HL-60 (cell line): ENCODE measurements around the gene D2HGDH.

ENCODE experiments used
- DNase-seq, 2 experiments: peaks; one replicate each; pipeline ENCODE4 v3.0.0-alpha.2; 2010 to 2020; ENCODE audit warnings: low read depth in 1 of 2, low spot score in 1 of 2
- H3K27ac ChIP-seq: fragments of 250-450 bp; sonication (Bioruptor Pico); replicated peaks from 2 replicates; pipeline ENCODE4 v1.5.1; 2020; ENCODE audit warnings: mild to moderate bottlenecking, moderate library complexity
- H3K27me3 ChIP-seq: fragments of 250-450 bp; sonication (Bioruptor Pico); 2 replicates; pipeline ENCODE4 v1.5.1; 2021; ENCODE audit warnings: mild to moderate bottlenecking, moderate library complexity; ENCODE audit not compliant: insufficient read depth, poor library complexity, severe bottlenecking
- H3K4me3 ChIP-seq: replicated peaks from 2 replicates; pipeline ENCODE4 v1.5.1; 2011; ENCODE audit warnings: mild to moderate bottlenecking, control low read depth, low read length; ENCODE audit not compliant: insufficient read depth
- GABPA ChIP-seq: IDR thresholded peaks from 2 replicates; pipeline ENCODE4 v1.6.1; 2012; ENCODE audit warnings: low read depth
- POLR2AphosphoS5 ChIP-seq: IDR thresholded peaks from 2 replicates; pipeline ENCODE4 v1.6.1; 2012; ENCODE audit warnings: low read depth
- SPI1 ChIP-seq: IDR thresholded peaks from 2 replicates; pipeline ENCODE4 v1.6.1; 2012; ENCODE audit warnings: low read depth, mild to moderate bottlenecking, borderline replicate concordance
- TF ChIP-seq, protein P1 (sequence below): IDR thresholded peaks from one replicate; pipeline ENCODE4 v1.5.1; 2011; ENCODE audit warnings: low read length, control low read depth, inconsistent platforms; ENCODE audit not compliant: insufficient read depth
- TF ChIP-seq, protein P2 (sequence below): IDR thresholded peaks from 2 replicates; pipeline ENCODE4 v1.6.1; 2012; ENCODE audit warnings: low read depth; ENCODE audit not compliant: insufficient replicate concordance

Gene D2HGDH

GRCh38 chr2:241810307-241811200 is 76.1 kb downstream of the D2HGDH start:
- no peak for DNase-seq
- TF ChIP-seq SPI1 (no peak), POLR2AphosphoS5 (no peak), GABPA (no peak)
- TF ChIP-seq, protein P1, sequence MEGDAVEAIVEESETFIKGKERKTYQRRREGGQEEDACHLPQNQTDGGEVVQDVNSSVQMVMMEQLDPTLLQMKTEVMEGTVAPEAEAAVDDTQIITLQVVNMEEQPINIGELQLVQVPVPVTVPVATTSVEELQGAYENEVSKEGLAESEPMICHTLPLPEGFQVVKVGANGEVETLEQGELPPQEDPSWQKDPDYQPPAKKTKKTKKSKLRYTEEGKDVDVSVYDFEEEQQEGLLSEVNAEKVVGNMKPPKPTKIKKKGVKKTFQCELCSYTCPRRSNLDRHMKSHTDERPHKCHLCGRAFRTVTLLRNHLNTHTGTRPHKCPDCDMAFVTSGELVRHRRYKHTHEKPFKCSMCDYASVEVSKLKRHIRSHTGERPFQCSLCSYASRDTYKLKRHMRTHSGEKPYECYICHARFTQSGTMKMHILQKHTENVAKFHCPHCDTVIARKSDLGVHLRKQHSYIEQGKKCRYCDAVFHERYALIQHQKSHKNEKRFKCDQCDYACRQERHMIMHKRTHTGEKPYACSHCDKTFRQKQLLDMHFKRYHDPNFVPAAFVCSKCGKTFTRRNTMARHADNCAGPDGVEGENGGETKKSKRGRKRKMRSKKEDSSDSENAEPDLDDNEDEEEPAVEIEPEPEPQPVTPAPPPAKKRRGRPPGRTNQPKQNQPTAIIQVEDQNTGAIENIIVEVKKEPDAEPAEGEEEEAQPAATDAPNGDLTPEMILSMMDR: no peak
- TF ChIP-seq, protein P2, sequence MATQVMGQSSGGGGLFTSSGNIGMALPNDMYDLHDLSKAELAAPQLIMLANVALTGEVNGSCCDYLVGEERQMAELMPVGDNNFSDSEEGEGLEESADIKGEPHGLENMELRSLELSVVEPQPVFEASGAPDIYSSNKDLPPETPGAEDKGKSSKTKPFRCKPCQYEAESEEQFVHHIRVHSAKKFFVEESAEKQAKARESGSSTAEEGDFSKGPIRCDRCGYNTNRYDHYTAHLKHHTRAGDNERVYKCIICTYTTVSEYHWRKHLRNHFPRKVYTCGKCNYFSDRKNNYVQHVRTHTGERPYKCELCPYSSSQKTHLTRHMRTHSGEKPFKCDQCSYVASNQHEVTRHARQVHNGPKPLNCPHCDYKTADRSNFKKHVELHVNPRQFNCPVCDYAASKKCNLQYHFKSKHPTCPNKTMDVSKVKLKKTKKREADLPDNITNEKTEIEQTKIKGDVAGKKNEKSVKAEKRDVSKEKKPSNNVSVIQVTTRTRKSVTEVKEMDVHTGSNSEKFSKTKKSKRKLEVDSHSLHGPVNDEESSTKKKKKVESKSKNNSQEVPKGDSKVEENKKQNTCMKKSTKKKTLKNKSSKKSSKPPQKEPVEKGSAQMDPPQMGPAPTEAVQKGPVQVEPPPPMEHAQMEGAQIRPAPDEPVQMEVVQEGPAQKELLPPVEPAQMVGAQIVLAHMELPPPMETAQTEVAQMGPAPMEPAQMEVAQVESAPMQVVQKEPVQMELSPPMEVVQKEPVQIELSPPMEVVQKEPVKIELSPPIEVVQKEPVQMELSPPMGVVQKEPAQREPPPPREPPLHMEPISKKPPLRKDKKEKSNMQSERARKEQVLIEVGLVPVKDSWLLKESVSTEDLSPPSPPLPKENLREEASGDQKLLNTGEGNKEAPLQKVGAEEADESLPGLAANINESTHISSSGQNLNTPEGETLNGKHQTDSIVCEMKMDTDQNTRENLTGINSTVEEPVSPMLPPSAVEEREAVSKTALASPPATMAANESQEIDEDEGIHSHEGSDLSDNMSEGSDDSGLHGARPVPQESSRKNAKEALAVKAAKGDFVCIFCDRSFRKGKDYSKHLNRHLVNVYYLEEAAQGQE: no peak
- H3K4me3 ChIP-seq: no peak overlapping the region
- H3K27ac ChIP-seq: no peak overlapping the region
- H3K27me3 ChIP-seq: peaks cover 3% of the 10 kb centered on the region

DNA sequence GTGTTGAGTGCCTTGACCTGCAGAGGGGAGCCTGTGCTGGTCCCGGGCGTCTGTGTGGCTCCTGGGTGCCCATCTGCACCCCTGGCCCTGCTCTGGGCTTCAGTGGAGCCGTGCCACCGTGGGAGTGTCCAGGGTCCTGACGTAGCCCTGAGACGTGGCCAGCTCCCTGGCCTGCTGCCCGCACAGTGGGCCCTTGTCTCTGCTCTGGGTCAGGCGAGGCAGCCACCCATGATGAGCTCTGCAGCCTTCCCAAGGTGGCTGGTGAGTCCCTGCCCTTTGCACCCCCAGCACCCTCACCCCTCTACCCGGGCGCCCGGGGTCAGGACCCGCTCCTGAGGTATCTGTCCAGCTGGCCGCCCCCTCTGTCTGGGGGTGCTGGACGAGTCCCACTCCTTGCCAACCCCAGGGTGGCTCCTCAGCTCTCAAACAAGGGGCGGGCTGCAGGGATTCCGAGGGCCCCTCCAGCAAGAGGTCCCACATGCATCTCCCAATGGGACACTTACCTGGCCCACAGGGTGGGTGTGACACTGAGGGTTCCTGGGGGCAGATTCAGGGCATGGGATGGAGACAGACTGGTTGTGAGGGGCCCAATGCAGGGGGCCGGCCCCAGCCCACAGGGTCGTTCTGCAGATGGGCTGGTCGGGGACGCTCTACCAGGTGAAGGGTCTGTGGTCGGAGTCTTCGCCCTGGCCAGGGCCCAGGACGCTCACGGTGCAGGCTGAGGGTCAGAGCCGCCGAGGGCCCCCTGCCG is 76.9 kb downstream of the D2HGDH start:
- TF ChIP-seq GABPA (no peak), SPI1 (no peak), POLR2AphosphoS5 (no peak)
- TF ChIP-seq, protein P1: no peak
- TF ChIP-seq, protein P2: no peak
- Histone ChIP-seq H3K27ac (no peak overlapping the region), H3K27me3 (peaks cover 3% of the 10 kb centered on the region), H3K4me3 (no peak overlapping the region)
- DNase-seq: no peak

GRCh38 chr2:241811952-241812729 is 77.7 kb downstream of the D2HGDH start:
- H3K27me3 ChIP-seq: peaks cover 3% of the 10 kb centered on the region
- DNase-seq: no peak
- H3K4me3 ChIP-seq: no peak overlapping the region
- no peak overlapping the region for H3K27ac ChIP-seq
- TF ChIP-seq, protein P1: no peak
- TF ChIP-seq GABPA (no peak), SPI1 (no peak), POLR2AphosphoS5 (no peak)
- TF ChIP-seq, protein P2: no peak
